ENCODE data around the gene ARFGEF2.

GRCh38 chr20:48930035-48930434 is 8.5 kb downstream of the ARFGEF2 start:
- TF ChIP-seq CTCF (IDR thresholded peaks at IDR 0.05) = no peak
- no peak for TF ChIP-seq POLR2A (IDR thresholded peaks at IDR 0.05)
- no peak for TF ChIP-seq EP300 (IDR thresholded peaks at IDR 0.05)
